LNCaP clone FGC (cell line): ENCODE measurements around the gene MYL3.
A peak's percentile ranks its signal among the peaks of the same experiment; 100 is the strongest.

Source experiments
- DNase-seq: peaks from one replicate; pipeline ENCODE4 v3.0.0-alpha.2; 2011; ENCODE audit warnings: low read depth
- H3K4me3 ChIP-seq: 2 replicates; pipeline ENCODE4 v1.5.1; 2011; ENCODE audit warnings: mild to moderate bottlenecking, low read depth, low read length, control low read depth
- CTCF ChIP-seq: IDR thresholded peaks from 2 replicates; pipeline ENCODE4 v1.5.1; 2012; ENCODE audit warnings: mild to moderate bottlenecking; ENCODE audit not compliant: control insufficient read depth, insufficient read depth; ENCODE audit errors: extremely low read depth

Gene MYL3

GRCh38 chr3:46860810-46861604 lies 2.2 kb downstream of the MYL3 start:
- no peak for DNase-seq

GRCh38 chr3:46860017-46860809 lies 3.0 kb downstream of the MYL3 start:
- no peak for DNase-seq
- peak; percentile 37; the same call in 1 of the 2 replicates for TF ChIP-seq CTCF

More at GRCh38 chr3:46860810-46861604, 2.2 kb downstream of the MYL3 start:
- TF ChIP-seq CTCF = no peak
- no peak overlapping the region for H3K4me3 ChIP-seq

GRCh38 chr3:46859001-46859710 lies 4.1 kb downstream of the MYL3 start:
- no peak for TF ChIP-seq CTCF
- no peak overlapping the region for H3K4me3 ChIP-seq
- DNase-seq = no peak

More at GRCh38 chr3:46860017-46860809, 3.0 kb downstream of the MYL3 start:
- H3K4me3 ChIP-seq = no peak overlapping the region

- no peak overlapping the region for H3K4me3 ChIP-seq
- no peak for DNase-seq
- TF ChIP-seq CTCF = no peak
These were observed 4.8 kb downstream of the MYL3 start for GRCh38 chr3:46858456-46858855.

GRCh38 chr3:46857485-46858341 lies 5.5 kb downstream of the MYL3 start:
- H3K4me3 ChIP-seq = no peak overlapping the region
- no peak for DNase-seq

More at GRCh38 chr3:46857485-46858341, 5.5 kb downstream of the MYL3 start:
- TF ChIP-seq CTCF = no peak
